Thoracic aorta (tissue), 2 donors: ENCODE results near the gene C3orf49. TPM values are rescaled to one million over a fixed set of nuclear protein-coding genes. Genes with fewer than 3 reads are reported as not detected.

Source experiments
- ATAC-seq: fragments of 150-250 bp; one replicate; pipeline ENCODE4 v1.8.0; 2017; ENCODE audit warnings: low read depth; ENCODE audit not compliant: insufficient number of reproducible peaks, low FRiP score
- DNase-seq: peaks from one replicate; pipeline ENCODE4 v3.0.0-alpha.2; 2020; ENCODE audit warnings: low spot score
- H3K27ac ChIP-seq, 2 donors: fragments of 200-600 bp; sonication (generic); 1 replicate in 1 of 2; 2 replicates in 1 of 2; pipeline ENCODE4 v1.5.1; 2016; ENCODE audit warnings: mild to moderate bottlenecking in 2 of 2, moderate library complexity in 2 of 2
- H3K27me3 ChIP-seq: fragments of 200-600 bp; sonication (generic); replicated peaks from 2 replicates; pipeline ENCODE4 v1.6.0; 2016; ENCODE audit warnings: mild to moderate bottlenecking; ENCODE audit not compliant: insufficient read depth
- H3K36me3 ChIP-seq: fragments of 200-600 bp; sonication (generic); one replicate; pipeline ENCODE4 v1.5.1; 2016
- H3K4me1 ChIP-seq, 2 donors: fragments of 200-600 bp; sonication (generic); 1 replicate in 1 of 2; 2 replicates in 1 of 2; pipeline versions ENCODE4 v1.5.1 to v1.6.0; 2016; ENCODE audit warnings: low read depth in 2 of 2, mild to moderate bottlenecking in 1 of 2; ENCODE audit not compliant: control insufficient read depth in 1 of 2
- H3K4me3 ChIP-seq: fragments of 200-600 bp; sonication (generic); 2 replicates; pipeline ENCODE4 v1.5.1; 2016; ENCODE audit warnings: mild to moderate bottlenecking
- H3K9me3 ChIP-seq: fragments of 200-600 bp; sonication (generic); 2 replicates; pipeline ENCODE4 v1.5.1; 2016
- total RNA-seq, 2 donors: library from RNA; depleted of rRNA; stranded (reverse); fragments of >200 nt; gene quantifications; one replicate each; pipeline versions ENCODE4 v1.1.0 to v1.2.3, GENCODE V29; 2016
- TF ChIP-seq, protein P1 (sequence below): fragments of 200-600 bp; sonication (generic); IDR thresholded peaks from one replicate; pipeline ENCODE4 v1.5.1; 2019; ENCODE audit warnings: antibody characterized with exemption

Gene C3orf49
- total RNA-seq, 2 donors from 2014 or later, result not detected

DNA sequence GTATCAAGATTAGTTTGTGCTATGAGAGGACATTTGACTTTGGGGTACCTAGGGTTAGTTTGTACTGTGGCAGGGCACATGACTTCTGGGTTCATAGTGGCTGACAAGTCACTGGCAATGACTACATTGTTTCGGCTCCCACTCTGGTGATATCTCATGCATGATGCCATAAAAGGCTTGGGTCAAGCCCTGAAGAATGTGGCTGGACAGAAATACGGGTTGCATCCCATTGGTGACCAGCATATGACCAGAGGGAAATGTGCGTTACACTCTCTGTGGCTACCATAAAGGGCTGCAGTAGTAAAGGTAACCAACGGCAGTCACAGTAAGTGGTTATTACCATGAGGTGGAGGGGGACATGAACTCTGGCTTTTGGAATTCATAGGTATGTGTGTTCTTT lies 26.1 kb downstream of the C3orf49 start:
- Histone ChIP-seq H3K27me3 (no peaks in the 10 kb centered on the region), H3K4me1 (peaks cover 0 to 2% of the 10 kb centered on the region in 2 donors), H3K4me3 (no peak overlapping the region), H3K27ac (no peak overlapping the region), H3K36me3 (no peaks in the 10 kb centered on the region), H3K9me3 (no peaks in the 10 kb centered on the region)
- ATAC-seq (no peak), DNase-seq (no peak)
- TF ChIP-seq, protein P1, sequence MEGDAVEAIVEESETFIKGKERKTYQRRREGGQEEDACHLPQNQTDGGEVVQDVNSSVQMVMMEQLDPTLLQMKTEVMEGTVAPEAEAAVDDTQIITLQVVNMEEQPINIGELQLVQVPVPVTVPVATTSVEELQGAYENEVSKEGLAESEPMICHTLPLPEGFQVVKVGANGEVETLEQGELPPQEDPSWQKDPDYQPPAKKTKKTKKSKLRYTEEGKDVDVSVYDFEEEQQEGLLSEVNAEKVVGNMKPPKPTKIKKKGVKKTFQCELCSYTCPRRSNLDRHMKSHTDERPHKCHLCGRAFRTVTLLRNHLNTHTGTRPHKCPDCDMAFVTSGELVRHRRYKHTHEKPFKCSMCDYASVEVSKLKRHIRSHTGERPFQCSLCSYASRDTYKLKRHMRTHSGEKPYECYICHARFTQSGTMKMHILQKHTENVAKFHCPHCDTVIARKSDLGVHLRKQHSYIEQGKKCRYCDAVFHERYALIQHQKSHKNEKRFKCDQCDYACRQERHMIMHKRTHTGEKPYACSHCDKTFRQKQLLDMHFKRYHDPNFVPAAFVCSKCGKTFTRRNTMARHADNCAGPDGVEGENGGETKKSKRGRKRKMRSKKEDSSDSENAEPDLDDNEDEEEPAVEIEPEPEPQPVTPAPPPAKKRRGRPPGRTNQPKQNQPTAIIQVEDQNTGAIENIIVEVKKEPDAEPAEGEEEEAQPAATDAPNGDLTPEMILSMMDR, result no peak

- H3K4me3 ChIP-seq, result no peak overlapping the region
- no peaks in the 10 kb centered on the region for H3K36me3 ChIP-seq
- peaks cover 0 to 4% of the 10 kb centered on the region in 2 donors for H3K4me1 ChIP-seq
- no peak overlapping the region for H3K27ac ChIP-seq
- DNase-seq (no peak), ATAC-seq (no peak)
- H3K9me3 ChIP-seq, result no peaks in the 10 kb centered on the region
- TF ChIP-seq, protein P1, result no peak
- H3K27me3 ChIP-seq, result no peaks in the 10 kb centered on the region
Measured at GRCh38 chr3:63847718-63848450, 28.8 kb downstream of the C3orf49 start.

- no peak for DNase-seq
- no peak overlapping the region for H3K4me3 ChIP-seq
- H3K36me3 ChIP-seq, result no peaks in the 10 kb centered on the region
- H3K27me3 ChIP-seq, result no peaks in the 10 kb centered on the region
- peaks cover 0 to 4% of the 10 kb centered on the region in 2 donors for H3K4me1 ChIP-seq
- H3K9me3 ChIP-seq, result no peaks in the 10 kb centered on the region
- TF ChIP-seq, protein P1, result no peak
- H3K27ac ChIP-seq, result no peak overlapping the region
- no peak for ATAC-seq
Measured at GRCh38 chr3:63849175-63849574, 30.1 kb downstream of the C3orf49 start.

DNA sequence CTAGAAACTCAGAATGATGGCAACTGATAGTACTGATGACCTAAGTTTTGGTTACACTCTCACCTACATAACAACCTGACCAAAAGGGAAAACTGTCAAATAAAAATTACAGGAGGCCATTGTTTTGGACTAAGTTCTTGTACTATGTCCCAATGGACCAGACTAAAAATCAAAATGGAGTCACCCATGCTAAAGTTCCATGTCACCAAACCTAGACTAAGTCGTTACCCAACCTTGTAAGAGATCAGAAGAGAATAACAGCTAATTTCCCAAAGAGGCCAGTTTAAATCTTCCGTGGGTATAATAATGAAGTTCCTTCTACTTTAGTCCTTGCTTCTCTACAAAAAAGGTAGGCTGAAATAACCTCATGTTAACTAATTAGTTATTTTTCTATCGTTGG lies 32.2 kb downstream of the C3orf49 start:
- DNase-seq (no peak), ATAC-seq (no peak)
- H3K4me1 ChIP-seq, result peaks cover 0 to 4% of the 10 kb centered on the region in 2 donors
- TF ChIP-seq, protein P1, result no peak
- H3K9me3 ChIP-seq, result no peaks in the 10 kb centered on the region
- no peaks in the 10 kb centered on the region for H3K36me3 ChIP-seq
- no peak overlapping the region for H3K27ac ChIP-seq
- H3K4me3 ChIP-seq, result no peak overlapping the region
- H3K27me3 ChIP-seq, result no peaks in the 10 kb centered on the region

DNA sequence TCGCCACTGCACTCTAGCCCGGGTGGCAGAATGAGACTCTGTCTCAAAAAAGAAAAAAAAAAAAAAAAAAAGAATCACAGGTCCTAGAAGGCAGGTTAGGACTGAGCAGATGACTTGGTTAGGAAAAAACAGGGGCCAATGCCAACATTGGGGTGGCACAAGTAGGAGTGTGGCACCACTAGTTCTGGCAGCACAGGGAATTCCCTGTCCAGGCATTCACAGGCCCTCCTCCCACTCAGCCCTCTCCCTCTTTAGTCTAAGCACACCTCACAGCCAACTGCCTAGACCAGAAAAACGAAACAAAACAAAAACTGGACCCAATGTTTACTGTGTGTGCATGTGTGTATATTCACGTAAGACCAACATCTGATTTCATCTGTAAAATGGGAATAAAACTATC lies 34.0 kb downstream of the C3orf49 start:
- H3K27me3 ChIP-seq, result no peaks in the 10 kb centered on the region
- TF ChIP-seq, protein P1, result no peak
- DNase-seq (no peak), ATAC-seq (no peak)
- no peaks in the 10 kb centered on the region for H3K36me3 ChIP-seq
- no peak overlapping the region for H3K27ac ChIP-seq
- no peak overlapping the region for H3K4me3 ChIP-seq
- H3K4me1 ChIP-seq, result peaks cover 0 to 7% of the 10 kb centered on the region in 2 donors
- H3K9me3 ChIP-seq, result no peaks in the 10 kb centered on the region
